ENCODE measurements around the gene KRT26. TPM values are rescaled to one million over a fixed set of nuclear protein-coding genes. Genes with fewer than 3 reads are reported as not detected.

The KRT26 gene
- total and polyA plus RNA-seq, 2 of the 8 experiments (the other 6 are each of a cell fraction or from before 2014, with no cell fraction given) = not detected

- TF ChIP-seq ZNF274 (IDR thresholded peaks at IDR 0.05; ENCODE audit: borderline replicate concordance, extremely low read depth, low read length) = no peak
- no peak for TF ChIP-seq ATF2 (IDR thresholded peaks at IDR 0.05; ENCODE audit: low read length)
- no peak for TF ChIP-seq TBP (IDR thresholded peaks at IDR 0.05; ENCODE audit: low read depth, low read length)
Observed at GRCh38 chr17:40809721-40810421, 37.9 kb upstream of the KRT26 start (continued).
